NCI-H460 (cell line): ENCODE results near the gene RAPGEF2. TPM values are rescaled to one million over a fixed set of nuclear protein-coding genes. Genes with fewer than 3 reads are reported as not detected.
"Not testable (repeated sequence)": the region's sequence is repeated elsewhere in the genome, so short reads cannot be mapped to it uniquely, and the experiment has no call there.

Experiments used
- DNase-seq: peaks from one replicate; pipeline ENCODE4 v3.0.0-alpha.2; 2016; ENCODE audit warnings: low read depth; ENCODE audit errors: extremely low read depth
- total RNA-seq: library from RNA; depleted of rRNA; stranded (reverse); fragments of >200 nt; shearing (Covaris generic); gene quantifications from 2 replicates; pipeline ENCODE4 v1.2.3, GENCODE V29; 2014

The RAPGEF2 gene
- total RNA-seq, 1 experiment from 2014 or later, result 69.5 TPM

GRCh38 chr4:159097144-159097543 is 5.7 kb upstream of the RAPGEF2 start:
- DNase-seq, result no peak

- DNase-seq, result no peak
Observed at GRCh38 chr4:159097785-159098184, 5.1 kb upstream of the RAPGEF2 start.

- DNase-seq, result no peak
Observed at GRCh38 chr4:159098482-159099127, 4.3 kb upstream of the RAPGEF2 start.

DNA sequence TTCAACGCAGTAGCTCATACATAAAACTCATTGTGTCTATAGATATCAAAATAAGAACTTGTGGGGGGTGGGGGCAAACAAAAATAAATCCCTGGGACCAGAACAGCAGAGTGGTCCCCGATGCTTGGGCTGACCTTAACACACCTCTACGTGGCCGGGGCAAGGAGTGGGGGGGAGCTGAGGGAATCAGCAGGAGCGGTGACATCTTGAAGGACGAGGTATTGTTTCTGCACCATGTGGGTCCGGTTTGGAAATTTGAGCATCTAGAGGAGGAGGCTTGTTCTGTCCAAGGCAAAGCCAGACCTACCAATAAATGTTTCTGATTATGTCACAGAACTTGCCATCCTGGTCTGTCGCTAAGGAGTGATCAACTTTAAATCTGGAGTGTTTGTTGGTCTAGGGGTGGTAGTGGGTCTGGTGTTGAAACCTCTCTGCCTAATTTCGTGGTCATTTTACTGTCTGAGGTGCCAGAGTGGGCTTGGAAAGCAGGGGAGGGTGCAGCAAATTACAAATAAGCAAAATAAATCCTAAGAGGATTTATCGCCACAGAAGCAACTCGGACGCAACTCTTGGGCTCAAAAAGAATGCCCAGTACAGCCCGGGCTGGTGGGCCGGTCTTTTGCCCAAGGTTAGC is 774 bp upstream of the RAPGEF2 start:
- DNase-seq, result no peak

DNA sequence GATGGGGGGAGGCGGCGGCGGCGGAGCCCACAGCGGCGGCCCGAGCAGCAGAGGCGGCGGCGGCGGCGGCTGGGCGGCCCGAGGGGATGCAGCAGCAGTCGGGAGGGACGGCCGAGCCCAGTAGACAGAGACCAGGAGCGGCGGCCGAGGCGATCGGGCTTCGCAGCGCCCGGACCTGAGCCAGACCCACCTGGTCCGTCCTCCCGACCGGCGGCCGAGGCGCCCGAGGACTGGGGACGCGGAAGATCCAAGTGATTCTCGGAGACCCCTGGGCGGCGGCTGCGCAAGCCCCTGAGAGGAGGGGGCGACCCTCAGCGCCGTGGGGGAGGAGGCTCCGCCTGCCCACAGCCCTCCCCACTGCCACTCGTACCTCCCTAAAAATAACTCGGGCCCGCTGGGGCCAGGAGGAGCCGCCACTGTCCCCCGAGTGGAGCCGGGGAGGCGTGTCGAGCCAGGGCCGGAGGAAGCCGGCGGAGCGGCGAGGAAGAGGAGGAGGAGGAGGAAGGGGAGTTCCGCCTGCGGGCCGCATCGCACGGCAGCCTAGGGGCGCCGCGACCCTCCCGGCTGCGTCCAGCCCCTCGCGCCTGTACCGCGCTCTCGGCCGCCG is 608 bp downstream of the RAPGEF2 start:
- DNase-seq, result no peak

GRCh38 chr4:159104694-159105414 is 2.0 kb downstream of the RAPGEF2 start:
- no peak for DNase-seq

GRCh38 chr4:159105761-159106243 is 2.9 kb downstream of the RAPGEF2 start:
- no peak for DNase-seq

GRCh38 chr4:159106636-159107035 is 3.8 kb downstream of the RAPGEF2 start:
- DNase-seq, result no peak

- DNase-seq, result no peak
Observed at GRCh38 chr4:159107203-159107925, 4.5 kb downstream of the RAPGEF2 start.

GRCh38 chr4:159108124-159108523 is 5.2 kb downstream of the RAPGEF2 start:
- DNase-seq, result no peak

GRCh38 chr4:159110961-159111360 is 8.1 kb downstream of the RAPGEF2 start:
- no peak for DNase-seq

- DNase-seq, result no peak
Observed at GRCh38 chr4:159111416-159111815, 8.5 kb downstream of the RAPGEF2 start.

DNA sequence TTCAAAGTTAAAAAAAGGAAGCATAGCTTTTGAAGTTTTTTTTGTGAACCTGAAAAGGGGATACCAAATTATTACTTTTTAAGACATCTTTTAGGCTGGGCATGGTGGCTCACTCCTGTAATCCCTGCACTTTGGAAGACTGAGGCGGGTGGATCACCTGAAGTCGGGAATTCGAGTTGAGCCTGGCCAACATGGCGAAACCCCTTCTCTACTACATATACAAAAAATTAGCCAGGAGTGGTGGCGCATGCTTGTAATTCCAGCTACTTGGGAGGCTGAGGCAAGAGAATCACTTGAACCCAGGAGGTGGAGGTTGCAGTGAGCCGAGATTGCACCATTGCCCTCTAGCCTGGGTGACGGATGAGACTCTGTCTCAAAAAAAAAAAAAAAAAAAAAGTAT is 10.5 kb downstream of the RAPGEF2 start:
- DNase-seq, result not testable (repeated sequence)

DNA sequence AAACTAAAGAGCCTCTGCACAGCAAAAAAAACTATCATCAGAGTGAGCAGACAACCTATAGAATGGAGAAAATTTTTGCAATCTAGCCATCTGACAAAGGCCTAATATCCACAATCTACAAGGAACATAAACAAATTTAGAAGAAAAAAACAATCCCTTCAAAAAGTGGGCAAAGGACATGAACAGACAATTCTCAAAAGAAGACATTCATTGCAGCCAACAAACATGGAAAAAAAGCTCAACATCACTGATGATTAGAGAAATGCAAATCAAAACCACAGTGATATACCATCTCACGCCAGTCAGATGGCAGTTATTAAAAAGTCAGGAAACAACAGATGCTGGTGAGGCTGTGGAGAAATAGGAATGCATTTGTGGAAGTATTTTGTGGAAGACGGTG is 13.2 kb downstream of the RAPGEF2 start:
- DNase-seq, result not testable (repeated sequence)

- not testable (repeated sequence) for DNase-seq
Observed at GRCh38 chr4:159116693-159117092, 13.8 kb downstream of the RAPGEF2 start.

- DNase-seq, result no peak
Observed at GRCh38 chr4:159117564-159117963, 14.7 kb downstream of the RAPGEF2 start.

GRCh38 chr4:159117968-159118367 is 15.1 kb downstream of the RAPGEF2 start:
- peak; percentile 17 for DNase-seq

GRCh38 chr4:159121371-159121770 is 18.5 kb downstream of the RAPGEF2 start:
- no peak for DNase-seq

DNA sequence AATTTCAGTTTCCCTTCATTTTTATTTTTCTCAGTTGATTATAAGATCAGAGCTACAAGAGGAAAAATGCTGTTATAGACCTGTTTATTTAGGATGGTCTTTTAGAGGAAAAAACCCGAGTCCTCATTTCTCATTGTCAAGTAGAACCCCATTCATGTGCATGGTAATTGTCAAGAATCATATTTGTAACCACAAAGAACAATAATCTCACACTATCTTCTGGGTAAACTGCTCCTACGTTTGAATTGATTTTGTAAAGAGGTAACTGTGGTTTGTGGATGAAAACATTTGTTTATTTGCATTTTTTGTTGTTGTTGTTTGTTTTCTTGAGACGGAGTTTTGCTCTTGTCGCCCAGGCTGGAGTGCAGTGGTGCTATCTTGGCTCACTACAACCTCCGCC is 23.8 kb downstream of the RAPGEF2 start:
- no peak for DNase-seq

DNA sequence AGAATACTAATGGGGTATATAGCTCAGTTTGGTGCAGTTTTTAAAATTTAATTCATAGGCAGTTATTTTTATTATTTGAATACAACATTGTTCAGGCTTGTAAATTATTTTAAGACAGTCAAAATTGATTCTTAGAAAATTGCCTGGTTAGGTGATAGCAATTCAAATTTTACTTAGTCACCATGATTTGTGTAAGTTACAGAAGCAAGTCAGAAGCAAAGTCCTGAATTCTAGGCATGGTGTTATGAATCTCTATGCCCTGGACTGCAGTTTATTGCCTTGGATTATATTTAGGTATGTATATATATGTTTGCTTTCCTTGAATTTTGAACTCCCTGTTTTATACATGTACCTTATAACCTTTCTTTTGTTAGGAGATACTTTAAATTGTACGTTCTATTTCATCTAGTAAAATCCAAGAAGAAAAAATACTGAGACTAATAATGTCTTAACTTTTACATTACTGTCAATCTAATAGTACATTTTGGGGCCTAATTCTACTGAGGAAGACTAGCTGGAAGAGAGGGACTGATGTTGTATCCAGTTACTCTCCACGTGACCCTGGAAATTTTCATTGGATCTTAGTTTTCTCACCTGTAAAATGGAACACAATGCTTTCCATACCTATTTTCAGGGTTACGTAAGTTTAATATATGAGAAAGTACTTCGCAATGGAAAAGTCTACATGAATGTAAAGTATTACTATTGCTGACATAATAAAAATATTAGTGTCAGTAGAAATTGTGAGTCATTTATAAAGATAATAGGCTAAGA is 25.1 kb downstream of the RAPGEF2 start:
- no peak for DNase-seq
